HepG2 (cell line): ENCODE results near the gene ZACN. TPM values are rescaled to one million over a fixed set of nuclear protein-coding genes. Genes with fewer than 3 reads are reported as not detected.

Experiments used
- ATAC-seq: fragments of 200-7000 bp; cut with Tn5 transposase; 3 replicates; pipeline ENCODE4 v1.9.1; 2020; ENCODE audit warnings: mild to moderate bottlenecking, moderate library complexity
- BruUV-seq: library from RNA; stranded (reverse); fragments of 400-500 nt; replicated peaks from 2 replicates; lab custom pipeline; 2021; lab: Mats Ljungman, UMichigan
- CTCF ChIA-PET: fragments of 300-600 bp; formaldehyde crosslinking; extraction: SDS; loops from one replicate; lab custom pipeline; 2021; ENCODE audit warnings: low total read pairs, inconsistent platforms, low intra/inter-chr PET ratio; lab: Yijun Ruan, JAX
- POLR2A ChIA-PET: fragments of 350-600 bp; sonication (Branson Sonifier 250); formaldehyde crosslinking; loops from one replicate; lab custom pipeline; 2020; ENCODE audit warnings: antibody characterized with exemption, inconsistent platforms; lab: Yijun Ruan, JAX
- DNase-seq: peaks from one replicate; pipeline ENCODE4 v3.0.0-alpha.2; 2015; ENCODE audit warnings: low spot score
- FAIRE-seq: peaks from 3 replicates; lab custom pipeline; 2011; peaks lifted over from hg19 to GRCh38; lab: Jason Lieb, UNC
- H2AFZ ChIP-seq: one replicate; pipeline ENCODE4 v1.6.1; 2011; ENCODE audit warnings: low read length, inconsistent platforms
- H3K27ac ChIP-seq: fragments of 300-600 bp; 3 replicates; pipeline ENCODE4 v1.8.0; 2011; ENCODE audit warnings: mixed run types, mild to moderate bottlenecking, mixed read lengths, low read length, inconsistent platforms; ENCODE audit not compliant: insufficient read depth; ENCODE audit errors: extremely low read length
- H3K27me3 ChIP-seq, 2 experiments: fragments of 200-600 bp in 1 of 2; 2 replicates in 1 of 2; 3 replicates in 1 of 2; pipeline versions ENCODE4 v1.6.0 to v1.8.0; 2011; ENCODE audit warnings: low read length in 2 of 2, mild to moderate bottlenecking in 2 of 2, moderate library complexity in 2 of 2, inconsistent platforms in 1 of 2; ENCODE audit not compliant: insufficient read depth in 2 of 2, control insufficient read depth in 1 of 2
- H3K36me3 ChIP-seq, 2 experiments: fragments of 200-600 bp in 1 of 2; replicated peaks in 1 of 2; 2 replicates in 1 of 2; 3 replicates in 1 of 2; pipeline versions ENCODE4 v1.5.1 to v1.8.0; 2011; ENCODE audit warnings: low read length in 2 of 2, inconsistent platforms in 1 of 2; ENCODE audit not compliant: insufficient read depth in 2 of 2, control insufficient read depth in 1 of 2
- H3K4me1 ChIP-seq: 2 replicates; pipeline ENCODE4 v1.5.1; 2012; ENCODE audit warnings: low read length, inconsistent platforms; ENCODE audit not compliant: insufficient read depth
- H3K4me2 ChIP-seq: 2 replicates; pipeline ENCODE4 v1.6.0; 2011; ENCODE audit warnings: low read depth, low read length, inconsistent platforms
- H3K4me3 ChIP-seq, 3 experiments: fragments of 200-600 bp in 1 of 3; sonication (generic), shearing (Covaris generic) in 1 of 3; replicated peaks in 1 of 3; 2 replicates each; pipeline ENCODE4 v1.5.1; 2011 to 2016; ENCODE audit warnings: low read length in 3 of 3, inconsistent platforms in 2 of 3, low read depth in 2 of 3, mild to moderate bottlenecking in 2 of 3, control low read depth in 1 of 3, mixed read lengths in 1 of 3; ENCODE audit not compliant: insufficient read depth in 1 of 3
- H3K79me2 ChIP-seq: one replicate; pipeline ENCODE4 v1.6.1; 2011; ENCODE audit warnings: low read length, inconsistent platforms; ENCODE audit not compliant: insufficient read depth
- H3K9ac ChIP-seq: 2 replicates; pipeline ENCODE4 v1.6.0; 2011; ENCODE audit warnings: mild to moderate bottlenecking, low read depth, low read length, inconsistent platforms; ENCODE audit not compliant: insufficient read depth
- H3K9me3 ChIP-seq: 2 replicates; pipeline ENCODE4 v1.5.1; 2012; ENCODE audit warnings: mild to moderate bottlenecking, low read length
- H4K20me1 ChIP-seq: 2 replicates; pipeline ENCODE4 v1.6.0; 2011; ENCODE audit warnings: inconsistent platforms, mild to moderate bottlenecking, low read length, moderate library complexity; ENCODE audit not compliant: insufficient read depth
- DPF2 ChIP-seq: sonication (generic); formaldehyde crosslinking; IDR thresholded peaks from 2 replicates; pipeline ENCODE4 v1.4.0; 2020; ENCODE audit warnings: mild to moderate bottlenecking, low read depth, missing genetic modification reagents, borderline replicate concordance
- HOXA5 ChIP-seq: sonication (generic); formaldehyde crosslinking; IDR thresholded peaks from 2 replicates; pipeline ENCODE4 v1.4.0; 2020; ENCODE audit warnings: missing genetic modification reagents
- KAT8 ChIP-seq: IDR thresholded peaks from 2 replicates; pipeline ENCODE4 v1.6.1; 2016; ENCODE audit warnings: missing genetic modification reagents, missing compliant biosample characterization
- MZF1 ChIP-seq: sonication (generic); formaldehyde crosslinking; IDR thresholded peaks from 2 replicates; pipeline ENCODE4 v1.8.1; 2023; ENCODE audit warnings: mild to moderate bottlenecking, missing genetic modification reagents, borderline replicate concordance
- NR1H2 ChIP-seq: sonication (generic); formaldehyde crosslinking; IDR thresholded peaks from 2 replicates; pipeline ENCODE4 v1.8.1; 2022; ENCODE audit warnings: low read depth, missing genetic modification reagents, borderline replicate concordance
- XRCC5 ChIP-seq: fragments of 200-400 bp; formaldehyde crosslinking; optimal IDR thresholded peaks from 2 replicates; pipeline ENCODE3; 2017; ENCODE audit warnings: mild to moderate bottlenecking, low read length
- ZBTB7B ChIP-seq: sonication (generic); formaldehyde crosslinking; IDR thresholded peaks from 2 replicates; pipeline ENCODE4 v1.4.0; 2020; ENCODE audit warnings: missing genetic modification reagents
- ZFAT ChIP-seq: sonication (generic); formaldehyde crosslinking; conservative IDR thresholded peaks from 2 replicates; pipeline ENCODE4 v1.8.1; 2023; ENCODE audit warnings: missing genetic modification reagents, inconsistent platforms
- ZNF260 ChIP-seq: sonication (generic); formaldehyde crosslinking; IDR thresholded peaks from 2 replicates; pipeline ENCODE4 v1.4.0; 2020; ENCODE audit warnings: missing genetic modification reagents, low read depth, mild to moderate bottlenecking, borderline replicate concordance
- ZNF660 ChIP-seq: sonication (generic); formaldehyde crosslinking; IDR thresholded peaks from 2 replicates; pipeline ENCODE4 v1.5.1; 2020; ENCODE audit warnings: mild to moderate bottlenecking, low read depth, missing genetic modification reagents, borderline replicate concordance
- ZNF782 ChIP-seq: sonication (generic); formaldehyde crosslinking; IDR thresholded peaks from 2 replicates; pipeline ENCODE4 v1.4.0; 2020; ENCODE audit warnings: missing genetic modification reagents, mild to moderate bottlenecking, borderline replicate concordance
- WGBS: methylation state at CpG from one replicate; pipeline ENCODE4 v1.1.6; 2017; ENCODE audit warnings: low lambda C conversion rate; 5-methylcytosine and 5-hydroxymethylcytosine counted together
- in situ Hi-C: cut with HindIII; loops from 2 replicates; pipeline ENCODE4 v1.10.0; 2017; ENCODE audit warnings: low pct_unique_long_range_greater_than_20kb; ENCODE audit not compliant: extremely low pct_ligation_motif_present
- intact Hi-C: fragments of 100-400 bp; cut with micrococcal nuclease; formaldehyde crosslinking; loops from one replicate; pipeline ENCODE4 v1.10.0; 2022; ENCODE audit not compliant: unreplicated experiment
- polyA plus RNA-seq, 8 experiments: library from polyadenylated mRNA; depleted of rRNA in 3 of 8; stranded (reverse) in 7 of 8; unstranded in 1 of 8; fragments of >200 nt; fragmentation: Illumina TruSeq in 4 of 8; extraction: Trizol in 4 of 8; gene quantifications; 2 replicates each; pipeline versions ENCODE4 v1.2.1 to v1.2.3, GENCODE V29; 2011 to 2016; ENCODE audit warnings: low read depth in 4 of 8, missing spikeins in 1 of 8, mixed read lengths in 1 of 8; ENCODE audit not compliant: insufficient read depth in 1 of 8
- total RNA-seq, 5 experiments: library from RNA; depleted of rRNA; stranded (reverse); fragments of >200 nt; fragmentation: Illumina TruSeq; extraction: Trizol; gene quantifications; 2 replicates each; pipeline ENCODE4 v1.2.3, GENCODE V29; 2016; ENCODE audit warnings: low read depth in 1 of 5
- TF ChIP-seq, protein P1 (sequence below): sonication (generic); formaldehyde crosslinking; conservative IDR thresholded peaks from 2 replicates; pipeline ENCODE4 v1.4.0; 2020; ENCODE audit warnings: missing genetic modification reagents
- TF ChIP-seq, protein P2 (sequence below): sonication (generic); formaldehyde crosslinking; IDR thresholded peaks from 2 replicates; pipeline ENCODE4 v1.8.0; 2022; ENCODE audit warnings: mild to moderate bottlenecking, missing genetic modification reagents, moderate library complexity
- TF ChIP-seq, protein P3 (sequence below): sonication (generic); formaldehyde crosslinking; IDR thresholded peaks from 2 replicates; pipeline ENCODE4 v1.5.0; 2020; ENCODE audit warnings: missing genetic modification reagents
- TF ChIP-seq, protein P4 (sequence below): sonication (generic); formaldehyde crosslinking; IDR thresholded peaks from 2 replicates; pipeline ENCODE4 v1.4.0; 2020; ENCODE audit warnings: missing genetic modification reagents
- TF ChIP-seq, protein P5 (sequence below): sonication (generic); formaldehyde crosslinking; IDR thresholded peaks from 2 replicates; pipeline ENCODE4 v1.8.0; 2022; ENCODE audit warnings: missing genetic modification reagents, mild to moderate bottlenecking, borderline replicate concordance

Gene ZACN
- total and polyA plus RNA-seq, 2 of the 13 experiments (the other 11 are each of a cell fraction or from before 2014, with no cell fraction given), result 0.11 to 0.15 TPM

DNA sequence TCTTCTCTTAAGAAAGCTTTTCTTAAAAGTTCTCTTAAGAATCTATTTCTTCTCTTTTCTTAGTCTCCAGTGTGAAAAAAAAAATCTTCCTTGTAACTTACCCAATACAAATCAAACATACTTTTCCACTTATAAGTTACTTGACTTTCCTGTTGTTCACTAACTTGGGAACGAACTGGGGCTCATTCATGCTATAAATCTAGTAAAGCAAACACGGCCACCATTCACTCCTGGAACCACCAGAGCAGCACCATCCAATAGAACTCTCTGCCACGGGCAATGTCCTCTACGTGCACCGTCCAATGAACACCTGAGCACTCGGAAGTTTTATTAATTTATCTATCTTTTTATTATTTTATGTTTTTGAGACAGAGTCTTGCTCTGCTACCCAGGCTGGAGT lies 27.4 kb upstream of the ZACN start:
- TF ChIP-seq, protein P1, sequence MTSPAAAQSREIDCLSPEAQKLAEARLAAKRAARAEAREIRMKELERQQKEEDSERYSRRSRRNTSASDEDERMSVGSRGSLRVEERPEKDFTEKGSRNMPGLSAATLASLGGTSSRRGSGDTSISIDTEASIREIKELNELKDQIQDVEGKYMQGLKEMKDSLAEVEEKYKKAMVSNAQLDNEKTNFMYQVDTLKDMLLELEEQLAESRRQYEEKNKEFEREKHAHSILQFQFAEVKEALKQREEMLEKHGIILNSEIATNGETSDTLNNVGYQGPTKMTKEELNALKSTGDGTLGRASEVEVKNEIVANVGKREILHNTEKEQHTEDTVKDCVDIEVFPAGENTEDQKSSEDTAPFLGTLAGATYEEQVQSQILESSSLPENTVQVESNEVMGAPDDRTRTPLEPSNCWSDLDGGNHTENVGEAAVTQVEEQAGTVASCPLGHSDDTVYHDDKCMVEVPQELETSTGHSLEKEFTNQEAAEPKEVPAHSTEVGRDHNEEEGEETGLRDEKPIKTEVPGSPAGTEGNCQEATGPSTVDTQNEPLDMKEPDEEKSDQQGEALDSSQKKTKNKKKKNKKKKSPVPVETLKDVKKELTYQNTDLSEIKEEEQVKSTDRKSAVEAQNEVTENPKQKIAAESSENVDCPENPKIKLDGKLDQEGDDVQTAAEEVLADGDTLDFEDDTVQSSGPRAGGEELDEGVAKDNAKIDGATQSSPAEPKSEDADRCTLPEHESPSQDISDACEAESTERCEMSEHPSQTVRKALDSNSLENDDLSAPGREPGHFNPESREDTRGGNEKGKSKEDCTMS (CRISPR knock-in tag), result no peak
- TF ChIP-seq, protein P2, sequence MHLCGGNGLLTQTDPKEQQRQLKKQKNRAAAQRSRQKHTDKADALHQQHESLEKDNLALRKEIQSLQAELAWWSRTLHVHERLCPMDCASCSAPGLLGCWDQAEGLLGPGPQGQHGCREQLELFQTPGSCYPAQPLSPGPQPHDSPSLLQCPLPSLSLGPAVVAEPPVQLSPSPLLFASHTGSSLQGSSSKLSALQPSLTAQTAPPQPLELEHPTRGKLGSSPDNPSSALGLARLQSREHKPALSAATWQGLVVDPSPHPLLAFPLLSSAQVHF (CRISPR knock-in tag), result no peak
- TF ChIP-seq DPF2 (CRISPR knock-in tag), result no peak
- no peak for TF ChIP-seq KAT8 (CRISPR knock-in tag)
- TF ChIP-seq, protein P3, sequence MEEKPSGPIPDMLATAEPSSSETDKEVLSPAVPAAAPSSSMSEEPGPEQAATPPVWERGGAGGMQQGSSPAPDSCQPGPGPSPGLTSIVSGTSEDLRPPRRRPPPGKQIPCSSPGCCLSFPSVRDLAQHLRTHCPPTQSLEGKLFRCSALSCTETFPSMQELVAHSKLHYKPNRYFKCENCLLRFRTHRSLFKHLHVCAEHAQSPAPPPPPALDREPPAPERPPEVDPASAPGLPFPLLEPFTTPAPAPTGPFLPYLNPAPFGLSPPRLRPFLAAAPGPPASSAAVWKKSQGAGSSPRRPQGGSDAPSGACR (CRISPR knock-in tag), result no peak
- TF ChIP-seq ZBTB7B (CRISPR knock-in tag), result no peak
- no peak for TF ChIP-seq NR1H2 (CRISPR knock-in tag)
- no peak for TF ChIP-seq ZFAT (CRISPR knock-in tag)
- no peak for TF ChIP-seq HOXA5 (CRISPR knock-in tag)
- TF ChIP-seq ZNF782 (CRISPR knock-in tag), result no peak
- TF ChIP-seq ZNF260 (CRISPR knock-in tag), result no peak
- TF ChIP-seq, protein P4, sequence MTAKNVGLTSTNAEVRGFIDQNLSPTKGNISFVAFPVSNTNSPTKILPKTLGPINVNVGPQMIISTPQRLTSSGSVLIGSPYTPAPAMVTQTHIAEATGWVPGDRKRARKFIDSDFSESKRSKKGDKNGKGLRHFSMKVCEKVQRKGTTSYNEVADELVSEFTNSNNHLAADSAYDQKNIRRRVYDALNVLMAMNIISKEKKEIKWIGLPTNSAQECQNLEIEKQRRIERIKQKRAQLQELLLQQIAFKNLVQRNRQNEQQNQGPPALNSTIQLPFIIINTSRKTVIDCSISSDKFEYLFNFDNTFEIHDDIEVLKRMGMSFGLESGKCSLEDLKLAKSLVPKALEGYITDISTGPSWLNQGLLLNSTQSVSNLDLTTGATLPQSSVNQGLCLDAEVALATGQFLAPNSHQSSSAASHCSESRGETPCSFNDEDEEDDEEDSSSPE, result no peak
- no peak for TF ChIP-seq MZF1 (CRISPR knock-in tag)
- TF ChIP-seq, protein P5, sequence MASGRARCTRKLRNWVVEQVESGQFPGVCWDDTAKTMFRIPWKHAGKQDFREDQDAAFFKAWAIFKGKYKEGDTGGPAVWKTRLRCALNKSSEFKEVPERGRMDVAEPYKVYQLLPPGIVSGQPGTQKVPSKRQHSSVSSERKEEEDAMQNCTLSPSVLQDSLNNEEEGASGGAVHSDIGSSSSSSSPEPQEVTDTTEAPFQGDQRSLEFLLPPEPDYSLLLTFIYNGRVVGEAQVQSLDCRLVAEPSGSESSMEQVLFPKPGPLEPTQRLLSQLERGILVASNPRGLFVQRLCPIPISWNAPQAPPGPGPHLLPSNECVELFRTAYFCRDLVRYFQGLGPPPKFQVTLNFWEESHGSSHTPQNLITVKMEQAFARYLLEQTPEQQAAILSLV (CRISPR knock-in tag), result no peak
- TF ChIP-seq ZNF660 (CRISPR knock-in tag), result no peak
- TF ChIP-seq XRCC5, result no peak
- Histone ChIP-seq H3K9me3 (no peaks in the 10 kb centered on the region), H3K36me3 (peaks cover 43 to 84% of the 10 kb centered on the region in 2 experiments), H3K27ac (no peak overlapping the region), H4K20me1 (no peaks in the 10 kb centered on the region; the same call in 1 of the 2 replicates), H3K4me3 (no peak overlapping the region), H3K4me1 (no peaks in the 10 kb centered on the region), H2AFZ (no peak overlapping the region), H3K79me2 (no peaks in the 10 kb centered on the region), H3K9ac (no peak overlapping the region), H3K4me2 (no peak overlapping the region), H3K27me3 (no peaks in the 10 kb centered on the region)
- ChIA-PET CTCF (no interaction called here), POLR2A (no interaction called here)
- intact Hi-C loops, result no loop called here
- BruUV-seq, result no TSS peak
- in situ Hi-C loops, result no loop called here
- WGBS, result 98% methylated on average over 6 of the region's 6 CpGs
- FAIRE-seq (no peak), ATAC-seq (no peak), DNase-seq (no peak)
